Liver (tissue), 9 donors: ENCODE measurements around the gene ITGB2. TPM values are rescaled to one million over a fixed set of nuclear protein-coding genes. Genes with fewer than 3 reads are reported as not detected.

Source experiments
- DNase-seq: peaks from one replicate; pipeline ENCODE4 v3.0.0-alpha.2; 2017; ENCODE audit warnings: low spot score
- H3K27ac ChIP-seq, 2 donors: one replicate each; pipeline ENCODE4 v1.7.0; 2013; ENCODE audit warnings: inconsistent platforms in 2 of 2, low read length in 2 of 2, control low read depth in 1 of 2, low read depth in 1 of 2, mild to moderate bottlenecking in 1 of 2
- H3K27me3 ChIP-seq, 4 donors: one replicate each; pipeline versions ENCODE4 v1.6.1 to v1.7.0; 2013; ENCODE audit warnings: low read length in 3 of 4, inconsistent platforms in 1 of 4, mild to moderate bottlenecking in 1 of 4, moderate library complexity in 1 of 4; ENCODE audit not compliant: control insufficient read depth in 4 of 4, insufficient read depth in 4 of 4
- H3K36me3 ChIP-seq, 4 donors: one replicate each; pipeline versions ENCODE4 v1.6.1 to v1.7.0; 2013; ENCODE audit warnings: low read length in 3 of 4, mild to moderate bottlenecking in 3 of 4, low read depth in 1 of 4, moderate library complexity in 1 of 4; ENCODE audit not compliant: control insufficient read depth in 4 of 4, insufficient read depth in 3 of 4
- H3K4me1 ChIP-seq, 4 donors: one replicate each; pipeline versions ENCODE4 v1.6.1 to v1.7.0; 2013; ENCODE audit warnings: low read length in 3 of 4, mild to moderate bottlenecking in 3 of 4, moderate library complexity in 1 of 4; ENCODE audit not compliant: control insufficient read depth in 4 of 4, insufficient read depth in 4 of 4
- H3K4me3 ChIP-seq, 3 donors: one replicate each; pipeline versions ENCODE4 v1.6.1 to v1.7.0; 2013; ENCODE audit warnings: low read length in 3 of 3, control low read depth in 1 of 3, low read depth in 1 of 3, mild to moderate bottlenecking in 1 of 3
- H3K9ac ChIP-seq, 2 donors: one replicate each; pipeline ENCODE4 v1.7.0; 2013; ENCODE audit warnings: low read length in 2 of 2, mild to moderate bottlenecking in 2 of 2, moderate library complexity in 2 of 2, control low read depth in 1 of 2, low read depth in 1 of 2
- H3K9me3 ChIP-seq, 4 donors: one replicate each; pipeline versions ENCODE4 v1.6.1 to v1.7.0; 2013; ENCODE audit warnings: low read length in 3 of 4; ENCODE audit not compliant: control insufficient read depth in 4 of 4
- EGR1 ChIP-seq, 2 donors: IDR thresholded peaks; 2 replicates each; pipeline ENCODE4 v1.6.1; 2016 to 2018; ENCODE audit warnings: antibody characterized with exemption in 2 of 2, low read depth in 2 of 2
- FOXA1 ChIP-seq: IDR thresholded peaks from 2 replicates; pipeline ENCODE4 v1.6.1; 2016; ENCODE audit warnings: antibody characterized with exemption
- FOXA2 ChIP-seq: IDR thresholded peaks from 2 replicates; pipeline ENCODE4 v1.6.1; 2016; ENCODE audit warnings: antibody characterized with exemption
- GABPA ChIP-seq, 2 donors: IDR thresholded peaks in 1 of 2; conservative IDR thresholded peaks in 1 of 2; 2 replicates each; pipeline ENCODE4 v1.6.1; 2016; ENCODE audit warnings: antibody characterized with exemption in 2 of 2, mild to moderate bottlenecking in 1 of 2, moderate library complexity in 1 of 2
- HNF4A ChIP-seq, 2 donors: conservative IDR thresholded peaks; 2 replicates each; pipeline ENCODE4 v1.6.1; 2016; ENCODE audit warnings: antibody characterized with exemption in 2 of 2, mild to moderate bottlenecking in 2 of 2
- HNF4G ChIP-seq: IDR thresholded peaks from 2 replicates; pipeline ENCODE4 v1.6.1; 2016; ENCODE audit warnings: antibody characterized with exemption
- JUND ChIP-seq, 2 donors: IDR thresholded peaks; 2 replicates each; pipeline ENCODE4 v1.6.1; 2016; ENCODE audit warnings: antibody characterized with exemption in 2 of 2
- NR2F2 ChIP-seq: IDR thresholded peaks from 2 replicates; pipeline ENCODE4 v1.6.1; 2016; ENCODE audit warnings: antibody characterized with exemption
- RAD21 ChIP-seq, 2 donors: IDR thresholded peaks; 2 replicates each; pipeline ENCODE4 v1.6.1; 2016; ENCODE audit warnings: antibody characterized with exemption in 2 of 2, mild to moderate bottlenecking in 2 of 2
- RXRA ChIP-seq, 2 donors: IDR thresholded peaks; 2 replicates each; pipeline ENCODE4 v1.6.1; 2017 to 2018; ENCODE audit warnings: antibody characterized with exemption in 2 of 2, mild to moderate bottlenecking in 1 of 2
- SP1 ChIP-seq: IDR thresholded peaks from 2 replicates; pipeline ENCODE4 v1.6.1; 2018; ENCODE audit warnings: antibody characterized with exemption, mild to moderate bottlenecking
- TAF1 ChIP-seq: conservative IDR thresholded peaks from 2 replicates; pipeline ENCODE4 v1.6.1; 2016; ENCODE audit warnings: antibody characterized with exemption, mild to moderate bottlenecking
- YY1 ChIP-seq: IDR thresholded peaks from 2 replicates; pipeline ENCODE4 v1.6.1; 2016; ENCODE audit warnings: antibody characterized with exemption, mild to moderate bottlenecking
- WGBS: extraction: QIAGEN DNeasy Blood & Tissue Kit; methylation state at CpG from one replicate; pipeline ENCODE4 v1.1.7; 2013; 5-methylcytosine and 5-hydroxymethylcytosine counted together
- polyA plus RNA-seq, 2 donors: library from polyadenylated mRNA; stranded (reverse) in 1 of 2; unstranded in 1 of 2; fragments of 200-250 nt in 1 of 2; fragments of >200 nt in 1 of 2; fragmentation: Nextera tagmentation in 1 of 2; extraction: Ambion mirVana in 1 of 2; gene quantifications; one replicate each; pipeline versions ENCODE4 v1.2.1 to v1.2.3, GENCODE V29; 2013 to 2015
- total RNA-seq, 2 donors: library from RNA; depleted of rRNA; stranded (reverse); fragments of >200 nt; gene quantifications; one replicate each; pipeline ENCODE4 v1.2.3, GENCODE V29; 2014
- TF ChIP-seq, protein P1 (sequence below): IDR thresholded peaks from 2 replicates; pipeline ENCODE4 v1.6.1; 2016; ENCODE audit warnings: antibody characterized with exemption
- TF ChIP-seq, protein P2 (sequence below): fragments of 150-350 bp; IDR thresholded peaks from 2 replicates; pipeline ENCODE4 v1.5.1; 2017; ENCODE audit warnings: improper control_type of control experiment, low read depth, low read length; ENCODE audit not compliant: missing input control
- TF ChIP-seq, protein P3 (sequence below): IDR thresholded peaks from 2 replicates; pipeline ENCODE4 v1.6.1; 2016; ENCODE audit warnings: antibody characterized with exemption
- TF ChIP-seq, protein P4 (sequence below): IDR thresholded peaks from 2 replicates; pipeline ENCODE4 v1.6.1; 2016; ENCODE audit warnings: antibody characterized with exemption, mild to moderate bottlenecking
- TF ChIP-seq, protein P5 (sequence below): IDR thresholded peaks from 2 replicates; pipeline ENCODE4 v1.6.1; 2016; ENCODE audit warnings: antibody characterized with exemption
- donor health status: healthy.
- donor health status: healthy.
- donor health status: healthy.
- donor health status: healthy.
- donor health status: healthy.

ITGB2 gene
- total and polyA plus RNA-seq, 4 donors: 9.6 to 50.6 (median 28.7) TPM

DNA sequence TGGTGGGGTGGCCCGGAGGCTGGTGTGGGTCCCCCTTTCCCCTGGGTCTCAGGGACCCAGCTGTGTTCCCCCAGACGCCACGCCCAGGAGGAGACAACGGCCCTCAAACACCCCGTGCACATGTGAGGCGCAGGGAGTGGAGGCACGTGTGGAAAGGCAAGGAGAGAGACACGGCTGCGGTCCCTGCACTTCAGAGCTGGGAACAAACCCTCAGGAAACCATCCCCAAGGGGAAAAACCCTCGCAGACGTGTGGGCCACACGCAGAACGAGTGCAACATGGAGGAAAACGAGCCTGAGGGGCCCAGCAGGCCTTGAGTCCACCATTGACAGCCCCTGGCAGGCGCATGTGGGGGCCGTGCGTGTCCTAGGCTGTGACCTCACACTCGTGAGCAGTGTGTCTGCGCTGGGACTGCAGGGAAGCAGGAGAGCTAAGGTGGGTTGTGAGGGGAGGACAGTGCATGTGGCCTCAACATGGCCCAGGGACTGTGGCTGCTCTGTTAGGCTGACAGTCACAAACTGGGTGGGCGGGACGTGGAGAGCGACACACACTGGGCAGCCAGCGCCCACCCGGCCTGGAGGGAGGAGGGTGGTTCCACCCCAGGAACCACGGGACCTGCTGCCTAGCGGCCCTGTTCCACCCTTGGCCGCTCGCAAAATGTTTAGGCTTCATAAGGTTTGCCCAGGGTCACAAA is 20.0 kb downstream of the ITGB2 start:
- H3K4me3 ChIP-seq: no peak overlapping the region
- H3K36me3 ChIP-seq: peaks cover 0 to 11% (median 0%) of the 10 kb centered on the region in 4 donors
- 92% methylated on average over 28 of the region's 28 CpGs for WGBS
- H3K27ac ChIP-seq: no peak overlapping the region
- TF ChIP-seq FOXA1 (no peak), JUND (IDR thresholded peaks at IDR 0.05) (no peak), YY1 (no peak), GABPA (IDR thresholded peaks at IDR 0.05 in 1 of 2, conservative IDR thresholded peaks at IDR 0.05 in 1 of 2) (no peak), EGR1 (IDR thresholded peaks at IDR 0.05; ENCODE audit: low read depth in 2 of 2) (no peak), RAD21 (IDR thresholded peaks at IDR 0.05) (no peak), NR2F2 (no peak), HNF4A (conservative IDR thresholded peaks at IDR 0.05) (no peak), FOXA2 (no peak), HNF4G (no peak), TAF1 (no peak), RXRA (IDR thresholded peaks at IDR 0.05) (no peak), SP1 (no peak)
- TF ChIP-seq, protein P1, sequence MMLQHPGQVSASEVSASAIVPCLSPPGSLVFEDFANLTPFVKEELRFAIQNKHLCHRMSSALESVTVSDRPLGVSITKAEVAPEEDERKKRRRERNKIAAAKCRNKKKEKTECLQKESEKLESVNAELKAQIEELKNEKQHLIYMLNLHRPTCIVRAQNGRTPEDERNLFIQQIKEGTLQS: no peak
- TF ChIP-seq, protein P2, sequence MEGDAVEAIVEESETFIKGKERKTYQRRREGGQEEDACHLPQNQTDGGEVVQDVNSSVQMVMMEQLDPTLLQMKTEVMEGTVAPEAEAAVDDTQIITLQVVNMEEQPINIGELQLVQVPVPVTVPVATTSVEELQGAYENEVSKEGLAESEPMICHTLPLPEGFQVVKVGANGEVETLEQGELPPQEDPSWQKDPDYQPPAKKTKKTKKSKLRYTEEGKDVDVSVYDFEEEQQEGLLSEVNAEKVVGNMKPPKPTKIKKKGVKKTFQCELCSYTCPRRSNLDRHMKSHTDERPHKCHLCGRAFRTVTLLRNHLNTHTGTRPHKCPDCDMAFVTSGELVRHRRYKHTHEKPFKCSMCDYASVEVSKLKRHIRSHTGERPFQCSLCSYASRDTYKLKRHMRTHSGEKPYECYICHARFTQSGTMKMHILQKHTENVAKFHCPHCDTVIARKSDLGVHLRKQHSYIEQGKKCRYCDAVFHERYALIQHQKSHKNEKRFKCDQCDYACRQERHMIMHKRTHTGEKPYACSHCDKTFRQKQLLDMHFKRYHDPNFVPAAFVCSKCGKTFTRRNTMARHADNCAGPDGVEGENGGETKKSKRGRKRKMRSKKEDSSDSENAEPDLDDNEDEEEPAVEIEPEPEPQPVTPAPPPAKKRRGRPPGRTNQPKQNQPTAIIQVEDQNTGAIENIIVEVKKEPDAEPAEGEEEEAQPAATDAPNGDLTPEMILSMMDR: no peak
- TF ChIP-seq, protein P3, sequence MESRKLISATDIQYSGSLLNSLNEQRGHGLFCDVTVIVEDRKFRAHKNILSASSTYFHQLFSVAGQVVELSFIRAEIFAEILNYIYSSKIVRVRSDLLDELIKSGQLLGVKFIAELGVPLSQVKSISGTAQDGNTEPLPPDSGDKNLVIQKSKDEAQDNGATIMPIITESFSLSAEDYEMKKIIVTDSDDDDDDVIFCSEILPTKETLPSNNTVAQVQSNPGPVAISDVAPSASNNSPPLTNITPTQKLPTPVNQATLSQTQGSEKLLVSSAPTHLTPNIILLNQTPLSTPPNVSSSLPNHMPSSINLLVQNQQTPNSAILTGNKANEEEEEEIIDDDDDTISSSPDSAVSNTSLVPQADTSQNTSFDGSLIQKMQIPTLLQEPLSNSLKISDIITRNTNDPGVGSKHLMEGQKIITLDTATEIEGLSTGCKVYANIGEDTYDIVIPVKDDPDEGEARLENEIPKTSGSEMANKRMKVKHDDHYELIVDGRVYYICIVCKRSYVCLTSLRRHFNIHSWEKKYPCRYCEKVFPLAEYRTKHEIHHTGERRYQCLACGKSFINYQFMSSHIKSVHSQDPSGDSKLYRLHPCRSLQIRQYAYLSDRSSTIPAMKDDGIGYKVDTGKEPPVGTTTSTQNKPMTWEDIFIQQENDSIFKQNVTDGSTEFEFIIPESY: no peak
- TF ChIP-seq, protein P4, sequence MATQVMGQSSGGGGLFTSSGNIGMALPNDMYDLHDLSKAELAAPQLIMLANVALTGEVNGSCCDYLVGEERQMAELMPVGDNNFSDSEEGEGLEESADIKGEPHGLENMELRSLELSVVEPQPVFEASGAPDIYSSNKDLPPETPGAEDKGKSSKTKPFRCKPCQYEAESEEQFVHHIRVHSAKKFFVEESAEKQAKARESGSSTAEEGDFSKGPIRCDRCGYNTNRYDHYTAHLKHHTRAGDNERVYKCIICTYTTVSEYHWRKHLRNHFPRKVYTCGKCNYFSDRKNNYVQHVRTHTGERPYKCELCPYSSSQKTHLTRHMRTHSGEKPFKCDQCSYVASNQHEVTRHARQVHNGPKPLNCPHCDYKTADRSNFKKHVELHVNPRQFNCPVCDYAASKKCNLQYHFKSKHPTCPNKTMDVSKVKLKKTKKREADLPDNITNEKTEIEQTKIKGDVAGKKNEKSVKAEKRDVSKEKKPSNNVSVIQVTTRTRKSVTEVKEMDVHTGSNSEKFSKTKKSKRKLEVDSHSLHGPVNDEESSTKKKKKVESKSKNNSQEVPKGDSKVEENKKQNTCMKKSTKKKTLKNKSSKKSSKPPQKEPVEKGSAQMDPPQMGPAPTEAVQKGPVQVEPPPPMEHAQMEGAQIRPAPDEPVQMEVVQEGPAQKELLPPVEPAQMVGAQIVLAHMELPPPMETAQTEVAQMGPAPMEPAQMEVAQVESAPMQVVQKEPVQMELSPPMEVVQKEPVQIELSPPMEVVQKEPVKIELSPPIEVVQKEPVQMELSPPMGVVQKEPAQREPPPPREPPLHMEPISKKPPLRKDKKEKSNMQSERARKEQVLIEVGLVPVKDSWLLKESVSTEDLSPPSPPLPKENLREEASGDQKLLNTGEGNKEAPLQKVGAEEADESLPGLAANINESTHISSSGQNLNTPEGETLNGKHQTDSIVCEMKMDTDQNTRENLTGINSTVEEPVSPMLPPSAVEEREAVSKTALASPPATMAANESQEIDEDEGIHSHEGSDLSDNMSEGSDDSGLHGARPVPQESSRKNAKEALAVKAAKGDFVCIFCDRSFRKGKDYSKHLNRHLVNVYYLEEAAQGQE: no peak
- TF ChIP-seq, protein P5, sequence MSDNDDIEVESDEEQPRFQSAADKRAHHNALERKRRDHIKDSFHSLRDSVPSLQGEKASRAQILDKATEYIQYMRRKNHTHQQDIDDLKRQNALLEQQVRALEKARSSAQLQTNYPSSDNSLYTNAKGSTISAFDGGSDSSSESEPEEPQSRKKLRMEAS: no peak
- no peak overlapping the region for H3K9ac ChIP-seq
- H3K27me3 ChIP-seq: no peaks in the 10 kb centered on the region
- peaks cover 0 to 1% (median 0%) of the 10 kb centered on the region in 4 donors for H3K4me1 ChIP-seq
- no peak for DNase-seq
- H3K9me3 ChIP-seq: no peaks in the 10 kb centered on the region
